ENCODE results near the gene FRYL.
"Not testable (repeated sequence)": the region's sequence is repeated elsewhere in the genome, so short reads cannot be mapped to it uniquely, and the experiment has no call there.

Gene FRYL

DNA sequence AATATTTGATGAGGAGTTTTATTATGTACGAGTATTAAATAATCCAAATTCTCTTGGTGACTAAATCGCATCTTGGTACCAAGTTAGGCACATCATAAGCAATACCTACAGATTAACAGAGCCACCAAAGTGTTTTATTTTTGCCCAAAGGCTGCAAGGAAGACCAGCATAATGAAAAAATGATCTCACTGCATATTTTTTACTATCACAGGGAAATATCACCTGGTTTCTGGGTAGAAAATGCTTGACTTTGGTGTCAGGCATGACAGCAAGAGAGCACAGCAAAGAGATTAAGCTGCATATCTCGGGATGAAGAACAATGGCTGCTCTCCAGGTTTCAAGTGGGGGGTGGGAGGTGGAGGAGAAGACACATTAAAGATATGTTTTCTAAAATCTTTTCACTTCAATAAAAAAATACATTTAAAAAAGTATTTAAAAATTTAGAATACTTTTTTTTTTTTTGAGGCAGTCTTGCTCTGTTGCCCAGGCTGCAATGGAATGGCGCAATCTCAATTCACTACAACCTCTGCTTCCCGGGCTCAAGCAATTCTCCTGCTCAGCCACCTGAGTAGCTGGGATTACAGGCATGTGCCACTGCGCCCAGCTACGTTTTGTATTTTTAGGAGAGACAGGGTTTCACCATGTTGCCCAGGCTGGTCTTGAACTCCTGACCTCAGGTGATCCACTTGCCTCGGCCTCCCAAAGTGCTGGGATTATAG, 86.1 kb downstream of the FRYL start:
- DNase-seq: no peak

DNA sequence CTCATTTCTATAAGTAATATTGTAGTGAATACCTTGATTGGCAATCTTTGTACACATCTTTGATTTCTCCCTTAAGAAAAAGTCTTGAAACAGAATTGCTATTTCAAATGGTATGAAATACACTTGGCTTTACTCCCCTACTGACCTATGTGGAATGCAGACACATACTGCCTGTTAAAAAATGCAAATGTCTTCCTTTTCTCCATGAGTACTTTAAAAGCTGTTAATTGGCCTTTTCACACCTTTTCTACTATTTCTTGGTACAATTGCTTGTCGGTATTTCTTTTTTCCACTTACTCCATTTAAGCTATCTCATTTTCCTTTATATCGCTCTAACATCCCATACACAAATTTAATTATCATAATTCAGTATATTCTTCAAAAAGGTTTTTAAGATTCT, 87.2 kb downstream of the FRYL start:
- DNase-seq: no peak

- DNase-seq: no peak
These were observed 88.0 kb downstream of the FRYL start for GRCh38 chr4:48692044-48692443.

DNA sequence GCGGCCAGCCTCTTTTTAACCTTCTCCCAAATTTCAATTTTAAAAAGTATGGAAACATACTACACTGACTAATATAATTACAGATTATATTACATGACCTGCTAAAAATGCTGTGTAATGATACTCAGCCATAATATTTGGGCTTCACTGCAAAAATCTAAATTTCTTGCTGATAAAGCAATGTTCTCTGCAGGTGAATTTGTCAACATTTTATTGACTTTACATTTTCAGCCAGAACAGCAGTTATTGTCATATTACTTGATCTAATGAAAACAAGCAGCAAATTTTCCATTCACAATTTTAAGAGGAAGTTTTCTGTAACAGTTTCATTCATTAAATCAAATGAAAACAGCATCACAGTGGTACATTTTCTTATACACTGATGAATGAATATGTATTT, 91.1 kb downstream of the FRYL start:
- no peak for DNase-seq

- no peak for DNase-seq
These were observed 92.6 kb downstream of the FRYL start for GRCh38 chr4:48687313-48688051.

DNA sequence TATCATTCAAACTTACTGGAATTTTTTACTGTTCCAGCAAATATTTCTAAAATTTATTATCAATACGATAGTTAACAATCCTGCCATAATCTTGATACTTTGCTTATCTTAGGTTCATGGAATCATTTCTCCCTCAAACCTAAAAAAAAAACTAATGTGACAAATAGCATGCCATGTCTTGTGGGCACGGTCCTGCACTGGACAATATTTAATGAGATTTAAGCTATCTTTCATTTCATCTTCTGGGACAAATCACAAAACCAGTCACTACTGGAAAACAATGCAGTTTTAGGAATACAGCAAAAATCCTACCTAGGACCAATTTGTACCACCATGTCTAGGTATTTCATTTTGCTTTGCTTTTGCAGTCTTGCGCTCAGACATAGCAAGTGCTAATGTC, 93.7 kb downstream of the FRYL start:
- DNase-seq: no peak

DNA sequence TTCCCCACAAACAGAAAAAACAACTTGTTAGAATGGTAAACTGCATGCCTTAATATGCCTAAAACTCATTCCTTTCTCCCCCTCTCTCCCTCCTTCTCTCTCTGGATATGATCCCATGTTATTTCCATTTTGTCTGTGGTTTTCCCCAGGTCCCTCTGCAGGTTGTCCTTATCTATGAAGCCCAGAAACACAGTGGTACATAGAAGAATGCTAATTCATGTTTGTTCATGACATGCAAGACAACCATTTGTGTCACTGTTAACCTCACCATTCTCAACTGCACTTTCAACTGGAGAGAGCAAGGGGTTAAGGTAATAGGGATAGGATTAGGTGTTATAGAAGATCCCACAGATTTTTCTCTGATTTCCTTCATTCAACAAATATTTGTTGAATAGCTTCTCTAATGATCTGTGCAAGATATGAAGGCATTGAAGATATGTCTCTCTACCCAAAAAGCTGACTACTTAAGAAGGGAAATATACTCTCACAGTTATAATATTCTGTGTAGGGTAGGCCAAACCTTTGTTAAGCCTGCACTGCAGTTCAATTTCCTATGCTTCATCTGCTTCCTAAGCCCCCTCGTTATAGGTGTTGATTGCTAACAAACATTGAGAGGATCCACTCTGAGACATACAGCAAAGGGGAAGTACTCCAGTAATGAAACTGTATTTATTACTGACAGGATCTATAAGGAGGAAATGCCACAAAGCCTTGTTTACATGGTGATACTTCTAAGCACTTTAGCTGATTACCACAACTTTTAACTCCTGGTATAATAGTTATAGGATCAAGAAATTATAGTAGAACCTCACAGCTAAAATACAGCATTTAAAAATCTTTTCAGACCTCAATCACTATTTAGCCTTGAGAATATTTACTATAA, 96.1 kb downstream of the FRYL start:
- no peak for DNase-seq

DNA sequence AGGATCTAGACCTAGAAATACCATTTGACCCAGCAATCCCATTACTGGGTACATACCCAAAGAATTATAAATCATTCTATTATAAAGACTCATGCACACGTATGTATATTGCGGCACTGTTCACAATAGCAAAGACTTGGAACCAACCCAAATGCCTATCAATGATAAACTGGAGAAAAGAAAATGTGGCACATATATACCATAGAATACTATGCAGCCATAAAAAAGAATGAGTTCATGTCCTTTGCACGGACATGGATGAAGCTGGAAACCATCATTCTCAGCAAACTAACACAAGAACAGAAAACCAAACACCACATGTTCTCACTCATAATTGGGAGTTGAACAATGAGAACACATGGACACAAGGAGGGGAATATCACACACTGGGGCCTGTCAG, 97.2 kb downstream of the FRYL start:
- DNase-seq: not testable (repeated sequence)

GRCh38 chr4:48681856-48682255, 98.2 kb downstream of the FRYL start:
- DNase-seq: no peak

DNA sequence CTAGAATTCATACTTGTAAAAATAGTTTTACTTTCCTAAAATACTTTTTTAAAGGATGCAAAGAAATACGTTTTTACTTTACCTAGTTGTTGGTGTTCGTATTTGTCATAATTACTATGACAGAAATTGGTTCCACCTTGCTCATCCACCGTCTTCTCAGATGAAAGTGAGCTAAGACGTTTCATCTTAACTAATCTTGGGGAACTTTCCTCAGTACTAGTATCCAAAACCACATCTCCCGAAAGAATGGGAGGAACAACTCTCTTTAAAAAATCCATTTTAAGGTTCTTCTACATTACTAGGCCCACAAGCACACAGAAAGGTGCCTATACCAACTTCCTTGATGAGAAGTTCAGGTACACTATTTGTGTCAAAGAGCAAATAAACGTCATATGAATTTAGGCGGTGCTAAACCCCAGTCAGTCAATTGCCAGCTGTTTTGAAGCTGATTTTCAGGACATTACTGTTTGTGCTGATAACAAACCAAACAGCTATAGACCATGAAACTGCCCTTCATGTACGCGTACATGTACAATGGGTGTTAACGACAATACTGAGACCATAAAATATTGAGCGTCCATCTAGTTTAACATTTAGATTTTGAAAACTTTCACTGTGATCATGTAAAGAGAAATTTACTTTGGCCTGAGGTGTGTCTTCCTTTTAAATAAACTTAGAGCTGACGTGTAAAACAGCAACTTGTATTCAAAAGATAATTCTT, 99.1 kb downstream of the FRYL start:
- DNase-seq: no peak

- DNase-seq: no peak
These were observed 106.5 kb downstream of the FRYL start for GRCh38 chr4:48673537-48673936.

DNA sequence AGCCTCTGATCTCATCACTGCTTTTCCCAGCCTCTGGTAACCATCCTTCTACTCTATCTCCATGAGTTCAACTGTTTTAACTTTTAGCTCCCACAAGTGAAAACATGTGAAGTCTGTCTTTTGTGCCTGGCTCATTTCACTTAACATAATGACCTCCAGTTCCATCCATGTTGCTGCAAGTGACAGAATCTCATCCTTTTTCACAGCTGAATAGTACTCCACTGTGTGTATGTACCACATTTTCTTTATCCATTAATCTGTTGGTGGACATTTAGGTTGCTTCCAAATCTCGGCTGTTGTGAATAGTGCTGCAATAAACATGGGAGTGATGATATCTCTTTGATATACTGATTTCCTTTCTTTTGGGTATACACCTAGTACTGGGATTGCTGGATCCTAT, 109.5 kb downstream of the FRYL start:
- DNase-seq: no peak

DNA sequence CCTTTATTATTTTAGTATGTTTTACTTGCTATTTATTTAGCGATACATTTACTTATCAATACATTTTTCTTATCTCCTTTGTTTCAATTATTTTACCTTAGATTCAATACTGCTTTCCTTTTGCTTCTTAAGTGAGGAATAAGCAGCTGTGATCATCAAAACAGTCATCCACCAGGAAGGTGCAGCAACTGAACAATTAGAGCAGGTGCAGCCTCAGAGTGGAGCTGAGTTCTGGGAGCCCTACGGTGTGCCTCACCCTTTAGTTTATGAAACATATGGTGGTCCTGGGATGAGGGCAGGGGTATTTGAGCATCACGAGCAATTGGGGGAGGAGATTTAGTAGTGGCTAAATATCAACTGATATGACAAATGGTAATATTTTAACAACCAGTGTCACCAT, 111.0 kb downstream of the FRYL start:
- no peak for DNase-seq

DNA sequence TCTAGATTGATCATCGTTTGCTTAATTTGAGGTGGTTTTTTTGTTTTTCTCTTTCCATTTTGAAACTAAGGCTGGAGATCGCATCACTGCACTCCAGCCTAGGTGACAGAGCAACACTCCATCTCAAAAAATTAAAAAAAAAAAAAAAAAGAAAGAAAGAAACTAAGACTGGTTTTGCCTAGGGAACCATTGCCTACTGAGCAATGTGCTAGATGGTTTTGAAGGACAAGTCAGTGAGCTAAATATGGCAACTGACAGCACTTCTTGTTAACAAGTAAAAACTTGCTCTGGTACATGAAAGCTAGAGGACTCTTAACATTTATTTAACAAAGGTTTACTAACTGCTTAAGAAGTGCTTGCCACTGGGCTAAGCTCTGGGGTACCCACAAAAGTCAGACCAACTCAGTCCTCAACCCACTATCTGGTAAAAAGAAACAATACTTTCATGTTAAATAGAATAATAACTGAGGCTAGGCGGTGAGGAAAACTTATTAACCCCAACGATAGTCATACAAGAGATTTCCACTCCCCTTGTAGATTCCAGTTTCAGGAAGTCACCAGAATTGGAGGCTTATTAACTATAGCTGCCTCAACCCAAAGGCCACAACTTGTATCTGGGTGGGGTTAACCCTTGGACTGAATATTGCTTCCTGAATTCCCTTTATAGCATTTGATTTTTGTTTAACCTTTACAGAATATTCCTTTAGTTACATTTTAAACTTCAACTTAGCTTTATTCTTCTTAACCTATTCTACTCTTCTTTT, 111.6 kb downstream of the FRYL start:
- DNase-seq: no peak

DNA sequence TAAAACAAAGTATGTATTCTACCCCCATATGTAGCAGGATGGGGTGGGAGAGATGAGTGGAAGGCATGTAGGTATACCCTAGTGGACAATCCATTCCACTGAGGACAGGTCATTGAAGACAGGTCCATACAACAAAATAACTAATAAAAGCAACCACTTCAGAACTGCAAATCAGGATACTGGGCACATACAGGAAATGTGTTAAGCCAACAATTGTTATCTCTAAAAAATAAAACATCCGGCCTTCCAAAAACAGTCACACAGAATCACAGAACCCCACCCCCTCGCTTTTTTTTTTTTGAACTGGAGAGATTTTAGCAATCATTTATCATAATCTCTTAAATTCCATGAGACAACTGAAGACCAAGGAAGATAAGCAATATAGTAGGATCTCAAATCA, 112.9 kb downstream of the FRYL start:
- no peak for DNase-seq

DNA sequence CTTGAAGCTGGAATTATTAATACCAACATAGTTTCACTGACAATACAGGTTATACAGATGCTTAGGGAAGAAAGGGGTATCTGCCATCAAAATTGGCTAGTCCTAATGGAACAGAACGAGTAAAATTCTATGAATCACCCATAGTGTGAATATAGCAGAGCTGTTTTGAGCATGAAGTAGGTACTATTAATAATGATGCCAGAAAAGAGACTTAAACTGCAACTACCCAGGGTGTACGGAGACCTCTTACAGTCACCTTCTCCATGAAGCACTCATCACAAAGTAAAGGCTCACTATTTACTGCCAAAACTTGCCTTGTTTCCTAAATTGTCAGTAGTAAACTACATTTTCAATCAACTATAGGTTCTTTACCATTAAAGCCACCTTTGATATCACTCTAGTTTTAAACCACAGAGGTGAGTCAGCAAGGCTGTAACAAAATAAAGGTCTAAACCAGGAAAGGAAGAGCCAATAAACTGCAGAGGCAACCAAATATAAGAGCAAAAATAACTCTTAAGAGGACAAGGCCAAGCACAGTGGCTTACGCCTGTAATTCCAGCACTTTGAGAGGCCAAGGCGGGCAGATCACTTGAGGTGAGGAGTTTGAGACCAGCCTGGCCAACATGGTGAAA, 114.4 kb downstream of the FRYL start:
- DNase-seq: no peak

- DNase-seq: no peak
These were observed 115.1 kb downstream of the FRYL start for GRCh38 chr4:48664938-48665337.

- no peak for DNase-seq
These were observed 118.7 kb downstream of the FRYL start for GRCh38 chr4:48661391-48661790.

- no peak for DNase-seq
These were observed 119.7 kb downstream of the FRYL start for GRCh38 chr4:48660347-48660746.

DNA sequence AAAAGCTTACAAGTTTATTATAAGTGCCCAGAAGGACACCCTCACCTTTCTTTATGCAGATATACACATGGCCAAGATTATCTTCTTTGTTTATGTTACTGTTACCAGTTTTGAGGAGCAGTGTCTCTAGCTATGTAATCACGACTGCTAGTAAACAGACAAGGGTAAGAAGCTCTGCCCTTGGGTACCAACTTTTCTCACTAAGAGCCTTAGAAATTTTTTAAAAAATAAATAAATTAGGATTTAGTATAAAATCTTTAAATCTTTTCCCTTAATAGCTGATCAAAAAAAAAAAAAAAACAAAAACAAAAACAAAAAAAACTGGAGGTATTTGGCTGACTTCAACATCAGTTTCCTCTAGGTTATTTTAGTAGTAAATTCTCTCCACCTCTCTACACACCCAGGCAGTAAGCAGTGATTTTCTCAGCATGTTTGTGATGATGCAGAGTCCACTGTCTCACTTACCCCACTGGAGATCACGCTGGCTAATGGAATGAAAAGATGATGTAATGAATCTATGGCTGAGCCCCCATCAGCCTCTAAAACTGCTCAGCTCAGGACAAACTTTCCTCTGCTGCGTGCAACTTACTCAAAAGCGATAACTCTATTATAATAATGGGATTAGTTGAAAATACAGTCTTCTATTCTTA, 125.9 kb downstream of the FRYL start:
- no peak for DNase-seq
